ENCODE results near the gene HMGXB3. TPM values are rescaled to one million over a fixed set of nuclear protein-coding genes. Genes with fewer than 3 reads are reported as not detected.

Gene HMGXB3
- total and polyA plus RNA-seq, 2 of the 13 experiments (the other 11 are each of a cell fraction or from before 2014, with no cell fraction given) = 18.8 to 23.8 TPM

DNA sequence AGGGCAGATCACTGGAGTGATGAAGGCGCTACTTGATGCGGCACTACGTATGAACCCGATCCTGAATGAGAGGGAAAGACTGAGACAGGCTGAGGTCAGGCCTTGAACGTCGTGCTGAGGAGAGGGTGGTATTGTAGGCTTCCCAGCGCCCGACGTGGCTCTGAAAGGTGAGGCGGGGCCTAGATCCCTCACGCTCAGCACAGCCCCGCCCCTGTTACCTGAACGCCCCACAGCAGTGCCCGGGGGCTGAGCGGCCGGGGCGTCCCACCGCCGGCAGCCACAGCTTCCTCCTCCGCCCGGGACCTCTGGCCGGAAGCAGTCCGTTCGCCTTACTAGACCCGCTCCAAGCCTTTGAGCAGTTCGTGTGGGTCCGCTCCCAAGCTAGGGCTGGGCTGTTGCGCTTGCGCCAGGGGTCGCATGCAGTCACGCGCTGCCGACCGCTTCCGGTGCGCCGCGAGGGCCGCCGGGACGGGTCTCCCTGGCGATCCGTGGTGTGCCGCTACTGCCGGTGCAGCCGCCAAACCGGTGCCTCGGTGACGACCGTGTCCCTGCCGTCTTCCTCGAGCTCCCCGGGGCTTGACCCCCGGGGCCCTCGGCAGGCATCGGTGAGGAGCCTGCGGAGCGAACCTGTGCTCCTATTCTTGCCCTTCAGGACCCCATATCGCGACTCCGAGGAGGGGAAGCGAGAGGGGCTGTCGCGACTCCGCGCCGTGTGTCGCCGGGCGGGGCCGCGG lies at the start of gene HMGXB3, which contains the start of gene TIGD6 (continued):
- TF ChIP-seq, protein P1, sequence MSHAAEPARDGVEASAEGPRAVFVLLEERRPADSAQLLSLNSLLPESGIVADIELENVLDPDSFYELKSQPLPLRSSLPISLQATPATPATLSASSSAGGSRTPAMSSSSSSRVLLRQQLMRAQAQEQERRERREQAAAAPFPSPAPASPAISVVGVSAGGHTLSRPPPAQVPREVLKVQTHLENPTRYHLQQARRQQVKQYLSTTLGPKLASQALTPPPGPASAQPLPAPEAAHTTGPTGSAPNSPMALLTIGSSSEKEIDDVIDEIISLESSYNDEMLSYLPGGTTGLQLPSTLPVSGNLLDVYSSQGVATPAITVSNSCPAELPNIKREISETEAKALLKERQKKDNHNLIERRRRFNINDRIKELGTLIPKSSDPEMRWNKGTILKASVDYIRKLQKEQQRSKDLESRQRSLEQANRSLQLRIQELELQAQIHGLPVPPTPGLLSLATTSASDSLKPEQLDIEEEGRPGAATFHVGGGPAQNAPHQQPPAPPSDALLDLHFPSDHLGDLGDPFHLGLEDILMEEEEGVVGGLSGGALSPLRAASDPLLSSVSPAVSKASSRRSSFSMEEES (CRISPR knock-in tag; IDR thresholded peaks at IDR 0.05) = peak; percentile 99
- TF ChIP-seq HDAC1 (CRISPR knock-in tag; IDR thresholded peaks at IDR 0.05) (peak; percentile 93), SRSF4 (IDR thresholded peaks at IDR 0.05; ENCODE audit: low read depth, low read length, poor library complexity, severe bottlenecking) (no peak), SP4 (CRISPR knock-in tag; IDR thresholded peaks at IDR 0.05) (peak; percentile 80), SP5 (CRISPR knock-in tag; IDR thresholded peaks at IDR 0.05; ENCODE audit: borderline replicate concordance, low read depth) (0 out of 2 replicates have a peak, but pooled peaks have one; percentile 57), ZBTB43 (CRISPR knock-in tag; conservative IDR thresholded peaks at IDR 0.05) (peak; percentile 72), ATRX (CRISPR knock-in tag; IDR thresholded peaks at IDR 0.05; ENCODE audit: borderline replicate concordance) (no peak), BCL6 (CRISPR knock-in tag; IDR thresholded peaks at IDR 0.05) (peak; percentile 60; the same call in 1 of the 2 replicates), FOXA1 (IDR thresholded peaks at IDR 0.05) (no peak), FOXA1 (CRISPR knock-in tag; IDR thresholded peaks at IDR 0.05) (peak; percentile 24), SYNCRIP (IDR thresholded peaks at IDR 0.05; ENCODE audit: insufficient read depth, low read depth, low read length) (no peak), ZNF773 (CRISPR knock-in tag; IDR thresholded peaks at IDR 0.05; ENCODE audit: borderline replicate concordance) (no peak), RXRB (CRISPR knock-in tag; IDR thresholded peaks at IDR 0.05; ENCODE audit: borderline replicate concordance) (peak; percentile 78; the same call in 1 of the 2 replicates), ZNF777 (CRISPR knock-in tag; IDR thresholded peaks at IDR 0.05) (peak; percentile 48; the same call in 1 of the 2 replicates), ZNF792 (CRISPR knock-in tag; IDR thresholded peaks at IDR 0.05) (peak; percentile 83), DR1 (CRISPR knock-in tag; IDR thresholded peaks at IDR 0.05) (peak; percentile 75; the same call in 1 of the 2 replicates), BATF2 (CRISPR knock-in tag; IDR thresholded peaks at IDR 0.05) (peak; percentile 81; the same call in 1 of the 2 replicates), ZNF639 (CRISPR knock-in tag; conservative IDR thresholded peaks at IDR 0.05) (peak; percentile 99), NFKB2 (CRISPR knock-in tag; IDR thresholded peaks at IDR 0.05; ENCODE audit: borderline replicate concordance) (peak; percentile 34; the same call in 1 of the 2 replicates)
- TF ChIP-seq, protein P2, sequence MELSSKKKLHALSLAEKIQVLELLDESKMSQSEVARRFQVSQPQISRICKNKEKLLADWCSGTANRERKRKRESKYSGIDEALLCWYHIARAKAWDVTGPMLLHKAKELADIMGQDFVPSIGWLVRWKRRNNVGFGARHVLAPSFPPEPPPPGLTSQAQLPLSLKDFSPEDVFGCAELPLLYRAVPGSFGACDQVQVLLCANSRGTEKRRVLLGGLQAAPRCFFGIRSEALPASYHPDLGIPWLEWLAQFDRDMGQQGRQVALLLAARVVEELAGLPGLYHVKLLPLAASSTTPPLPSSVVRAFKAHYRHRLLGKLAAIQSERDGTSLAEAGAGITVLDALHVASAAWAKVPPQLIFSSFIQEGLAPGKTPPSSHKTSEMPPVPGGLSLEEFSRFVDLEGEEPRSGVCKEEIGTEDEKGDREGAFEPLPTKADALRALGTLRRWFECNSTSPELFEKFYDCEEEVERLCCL (CRISPR knock-in tag; IDR thresholded peaks at IDR 0.05; ENCODE audit: borderline replicate concordance) = peak; percentile 84; the same call in 1 of the 2 replicates
- TF ChIP-seq, protein P3, sequence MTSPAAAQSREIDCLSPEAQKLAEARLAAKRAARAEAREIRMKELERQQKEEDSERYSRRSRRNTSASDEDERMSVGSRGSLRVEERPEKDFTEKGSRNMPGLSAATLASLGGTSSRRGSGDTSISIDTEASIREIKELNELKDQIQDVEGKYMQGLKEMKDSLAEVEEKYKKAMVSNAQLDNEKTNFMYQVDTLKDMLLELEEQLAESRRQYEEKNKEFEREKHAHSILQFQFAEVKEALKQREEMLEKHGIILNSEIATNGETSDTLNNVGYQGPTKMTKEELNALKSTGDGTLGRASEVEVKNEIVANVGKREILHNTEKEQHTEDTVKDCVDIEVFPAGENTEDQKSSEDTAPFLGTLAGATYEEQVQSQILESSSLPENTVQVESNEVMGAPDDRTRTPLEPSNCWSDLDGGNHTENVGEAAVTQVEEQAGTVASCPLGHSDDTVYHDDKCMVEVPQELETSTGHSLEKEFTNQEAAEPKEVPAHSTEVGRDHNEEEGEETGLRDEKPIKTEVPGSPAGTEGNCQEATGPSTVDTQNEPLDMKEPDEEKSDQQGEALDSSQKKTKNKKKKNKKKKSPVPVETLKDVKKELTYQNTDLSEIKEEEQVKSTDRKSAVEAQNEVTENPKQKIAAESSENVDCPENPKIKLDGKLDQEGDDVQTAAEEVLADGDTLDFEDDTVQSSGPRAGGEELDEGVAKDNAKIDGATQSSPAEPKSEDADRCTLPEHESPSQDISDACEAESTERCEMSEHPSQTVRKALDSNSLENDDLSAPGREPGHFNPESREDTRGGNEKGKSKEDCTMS (CRISPR knock-in tag; conservative IDR thresholded peaks at IDR 0.05) = no peak; the same call in 1 of the 2 replicates
